ENCODE results near the gene SMIM8.

Gene SMIM8

DNA sequence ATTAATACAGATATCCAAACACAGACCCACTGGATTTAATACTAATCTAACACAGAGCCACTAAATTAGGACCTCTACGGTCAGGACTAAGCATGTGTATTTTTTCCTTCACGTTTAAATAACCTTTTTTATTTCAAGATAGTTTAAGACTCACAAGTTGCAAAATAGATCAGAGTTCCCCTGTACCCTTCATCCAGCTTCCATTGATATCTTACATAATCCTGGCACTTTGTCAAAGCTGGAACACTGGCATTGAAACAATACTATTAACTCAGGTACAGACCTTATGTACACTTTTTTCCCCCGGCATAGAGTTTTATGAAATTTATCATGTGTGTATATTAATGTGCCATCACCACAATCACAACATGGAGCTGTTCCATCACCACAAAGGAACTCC lies 24.3 kb downstream of the SMIM8 start:
- ChIA-PET POLR2A (no interaction called here), CTCF (no interaction called here)
- no peak for DNase-seq (ENCODE audit: extremely low spot score)
- TF ChIP-seq SUZ12 (IDR thresholded peaks at IDR 0.05) (no peak), ELF4 (IDR thresholded peaks at IDR 0.05) (no peak), NFRKB (IDR thresholded peaks at IDR 0.05) (no peak), BHLHE40 (IDR thresholded peaks at IDR 0.05; ENCODE audit: borderline replicate concordance) (no peak), L3MBTL2 (conservative IDR thresholded peaks at IDR 0.05) (no peak), FOXA1 (IDR thresholded peaks at IDR 0.05) (no peak), LEF1 (IDR thresholded peaks at IDR 0.05; ENCODE audit: borderline replicate concordance) (no peak), FOXK2 (IDR thresholded peaks at IDR 0.05) (no peak), TARDBP (IDR thresholded peaks at IDR 0.05) (no peak), CTBP1 (IDR thresholded peaks at IDR 0.05; ENCODE audit: borderline replicate concordance) (no peak), FOXM1 (IDR thresholded peaks at IDR 0.05; ENCODE audit: borderline replicate concordance) (no peak), ZNF384 (IDR thresholded peaks at IDR 0.05) (no peak), SP1 (IDR thresholded peaks at IDR 0.05) (no peak), ARNT (IDR thresholded peaks at IDR 0.05) (no peak)

GRCh38 chr6:87349896-87350295 lies 27.5 kb downstream of the SMIM8 start:
- TF ChIP-seq FOXM1 (IDR thresholded peaks at IDR 0.05; ENCODE audit: borderline replicate concordance) (no peak), ZNF384 (IDR thresholded peaks at IDR 0.05) (no peak), LEF1 (IDR thresholded peaks at IDR 0.05; ENCODE audit: borderline replicate concordance) (no peak), NFRKB (IDR thresholded peaks at IDR 0.05) (no peak)
- CTCF ChIA-PET: no interaction called here

DNA sequence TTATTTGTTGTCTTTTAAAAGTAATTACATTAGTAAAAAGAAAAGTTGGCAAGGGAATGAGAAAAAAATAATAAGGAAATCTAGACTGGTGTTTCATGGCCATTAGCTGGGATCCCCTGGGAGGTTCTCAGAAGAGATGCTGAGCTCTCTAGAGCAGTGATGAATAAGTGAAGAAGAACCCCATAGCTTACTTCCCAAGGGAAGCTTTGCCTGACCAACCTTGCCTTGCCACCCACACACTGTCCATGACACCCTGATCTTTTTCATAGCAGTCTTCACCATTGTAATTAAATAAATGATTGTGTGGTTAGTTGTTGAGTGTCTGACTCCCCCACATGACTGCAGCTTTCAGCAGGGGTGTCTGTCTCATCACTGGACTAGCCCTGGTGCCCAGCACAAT lies 28.1 kb downstream of the SMIM8 start:
- POLR2A ChIA-PET: no interaction called here
- no peak for TF ChIP-seq FOXA1 (IDR thresholded peaks at IDR 0.05)
- no peak for TF ChIP-seq TARDBP (IDR thresholded peaks at IDR 0.05)
- no peak for TF ChIP-seq ARNT (IDR thresholded peaks at IDR 0.05)
- no peak for TF ChIP-seq L3MBTL2 (conservative IDR thresholded peaks at IDR 0.05)
- TF ChIP-seq ZNF384 (IDR thresholded peaks at IDR 0.05): no peak
- no peak for TF ChIP-seq ELF4 (IDR thresholded peaks at IDR 0.05)
- TF ChIP-seq SP1 (IDR thresholded peaks at IDR 0.05): no peak
- no peak for TF ChIP-seq NFRKB (IDR thresholded peaks at IDR 0.05)
- TF ChIP-seq CTBP1 (IDR thresholded peaks at IDR 0.05; ENCODE audit: borderline replicate concordance): no peak
- TF ChIP-seq PKNOX1 (IDR thresholded peaks at IDR 0.05): no peak
- no peak for TF ChIP-seq FOXM1 (IDR thresholded peaks at IDR 0.05; ENCODE audit: borderline replicate concordance)
- no peak for TF ChIP-seq SUZ12 (IDR thresholded peaks at IDR 0.05)
- no peak for TF ChIP-seq HDGF (IDR thresholded peaks at IDR 0.05; ENCODE audit: borderline replicate concordance)
- no peak for TF ChIP-seq LEF1 (IDR thresholded peaks at IDR 0.05; ENCODE audit: borderline replicate concordance)
- no peak for TF ChIP-seq BHLHE40 (IDR thresholded peaks at IDR 0.05; ENCODE audit: borderline replicate concordance)
- TF ChIP-seq FOXK2 (IDR thresholded peaks at IDR 0.05): no peak
- CTCF ChIA-PET: no interaction called here
- no peak for DNase-seq (ENCODE audit: extremely low spot score)

More at GRCh38 chr6:87349896-87350295, 27.5 kb downstream of the SMIM8 start:
- no peak for DNase-seq (ENCODE audit: extremely low spot score)
- POLR2A ChIA-PET: no interaction called here

DNA sequence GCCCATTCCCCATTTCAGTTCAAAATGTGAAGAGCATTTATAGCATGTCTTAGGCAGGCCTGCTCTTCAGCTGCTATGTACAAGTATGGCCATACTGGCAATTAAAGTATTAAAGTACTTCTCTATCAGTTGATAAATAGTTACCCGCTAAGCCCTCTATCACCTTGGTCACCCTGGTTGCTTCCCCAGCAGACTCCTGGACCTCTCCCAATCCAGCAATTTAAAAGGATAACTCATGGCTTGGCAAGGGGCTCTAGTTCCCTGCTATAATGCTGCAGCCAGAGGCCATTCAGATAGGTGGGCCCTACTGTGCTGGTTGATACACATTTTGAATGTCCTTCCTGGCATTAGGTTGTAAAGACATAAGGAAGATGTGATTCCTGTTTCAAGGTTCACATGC lies 29.2 kb downstream of the SMIM8 start:
- no peak for DNase-seq (ENCODE audit: extremely low spot score)
- no peak for TF ChIP-seq FOXA1 (IDR thresholded peaks at IDR 0.05)
- no peak for TF ChIP-seq NFRKB (IDR thresholded peaks at IDR 0.05)
- TF ChIP-seq SP1 (IDR thresholded peaks at IDR 0.05): no peak
- TF ChIP-seq LEF1 (IDR thresholded peaks at IDR 0.05; ENCODE audit: borderline replicate concordance): no peak
- no peak for TF ChIP-seq CTBP1 (IDR thresholded peaks at IDR 0.05; ENCODE audit: borderline replicate concordance)
- no peak for TF ChIP-seq SUZ12 (IDR thresholded peaks at IDR 0.05)
- no peak for TF ChIP-seq BHLHE40 (IDR thresholded peaks at IDR 0.05; ENCODE audit: borderline replicate concordance)
- no peak for TF ChIP-seq PKNOX1 (IDR thresholded peaks at IDR 0.05)
- TF ChIP-seq FOXM1 (IDR thresholded peaks at IDR 0.05; ENCODE audit: borderline replicate concordance): no peak
- no peak for TF ChIP-seq HDGF (IDR thresholded peaks at IDR 0.05; ENCODE audit: borderline replicate concordance)
- POLR2A ChIA-PET: no interaction called here
- CTCF ChIA-PET: no interaction called here

DNA sequence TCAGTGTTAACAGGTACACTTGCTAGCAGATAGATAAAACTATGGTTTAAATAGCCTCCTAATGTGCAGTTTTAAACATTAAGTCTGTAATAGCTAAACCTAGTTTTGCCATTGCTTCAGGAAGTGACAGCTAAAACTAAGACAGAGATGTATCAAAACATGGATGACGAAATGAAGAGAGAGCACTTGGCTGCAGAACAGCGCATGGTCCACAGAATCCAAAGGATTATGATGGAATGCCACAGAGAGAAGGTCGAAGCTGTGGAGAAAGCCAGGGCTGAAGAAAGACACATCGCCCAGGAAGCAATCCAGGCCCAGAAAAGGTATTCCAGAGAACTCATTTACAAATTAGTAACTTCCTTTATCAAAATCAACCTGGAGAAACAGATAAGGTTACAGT lies 33.8 kb downstream of the SMIM8 start:
- no peak for TF ChIP-seq ZNF384 (IDR thresholded peaks at IDR 0.05)
- ChIA-PET POLR2A (no interaction called here), CTCF (no interaction called here)
- no peak for DNase-seq (ENCODE audit: extremely low spot score)

DNA sequence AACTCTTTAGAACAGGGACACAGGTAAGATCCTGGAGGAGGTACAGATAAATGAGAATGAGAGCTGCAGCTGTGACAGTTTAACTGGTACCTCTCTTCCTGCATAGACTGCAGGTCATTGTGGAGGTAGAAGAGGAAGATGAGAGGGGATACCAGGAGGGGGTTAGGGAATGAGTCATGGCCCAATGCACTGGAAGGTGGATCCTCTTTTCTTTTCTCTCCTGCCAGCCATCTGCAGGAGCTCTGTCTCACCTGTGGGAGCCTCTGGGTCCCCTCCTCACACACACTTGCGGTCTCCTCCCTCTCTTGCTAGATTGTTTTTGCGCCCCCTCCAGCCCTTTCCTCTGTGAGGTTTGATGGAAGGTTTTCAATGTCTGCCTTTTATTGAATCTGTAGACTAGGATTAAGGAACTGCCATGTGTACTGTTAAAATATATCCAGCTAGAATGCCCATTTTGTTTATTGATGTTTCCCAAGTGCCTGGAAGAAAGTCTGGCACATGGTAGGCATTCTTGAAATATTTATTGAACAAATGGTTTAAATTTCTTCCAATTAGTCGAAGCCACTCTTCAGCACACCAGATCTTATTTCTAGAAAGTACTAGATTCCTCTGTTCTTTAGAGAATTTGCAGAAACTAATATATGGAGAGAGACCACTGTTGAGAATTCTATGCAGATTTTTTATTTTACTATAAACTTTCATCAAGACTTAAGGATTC lies 35.2 kb downstream of the SMIM8 start:
- POLR2A ChIA-PET: no interaction called here
- TF ChIP-seq FOXM1 (IDR thresholded peaks at IDR 0.05; ENCODE audit: borderline replicate concordance) (no peak), NFRKB (IDR thresholded peaks at IDR 0.05) (no peak), ARNT (IDR thresholded peaks at IDR 0.05) (no peak), L3MBTL2 (conservative IDR thresholded peaks at IDR 0.05) (no peak), FOXK2 (IDR thresholded peaks at IDR 0.05) (no peak), BHLHE40 (IDR thresholded peaks at IDR 0.05; ENCODE audit: borderline replicate concordance) (no peak), PKNOX1 (IDR thresholded peaks at IDR 0.05) (no peak), ELF4 (IDR thresholded peaks at IDR 0.05) (no peak), HDGF (IDR thresholded peaks at IDR 0.05; ENCODE audit: borderline replicate concordance) (no peak)
- CTCF ChIA-PET: no interaction called here
- no peak for DNase-seq (ENCODE audit: extremely low spot score)

All from HEK293T (cell line).